HEK293 (cell line): ENCODE data around the gene PRODH2.

Experiments used
- CTCF ChIA-PET: fragments of 350-600 bp; formaldehyde crosslinking; extraction: SDS; loops from one replicate; lab custom pipeline; 2021; ENCODE audit warnings: antibody characterized with exemption; lab: Yijun Ruan, JAX
- POLR2A ChIA-PET: fragments of 300-600 bp; formaldehyde crosslinking; extraction: SDS; loops from one replicate; lab custom pipeline; 2020; ENCODE audit warnings: antibody characterized with exemption, inconsistent platforms; lab: Yijun Ruan, JAX
- H3K27ac ChIP-seq: fragments of 200-500 bp; sonication (Bioruptor generic); 2 replicates; pipeline ENCODE4 v1.5.1; 2014; ENCODE audit warnings: low read depth, low read length, control low read depth, inconsistent platforms; ENCODE audit errors: extremely low read depth
- H3K36me3 ChIP-seq, 2 experiments: fragments of 200-500 bp in 1 of 2; sonication (Bioruptor generic) in 1 of 2; 1 replicate in 1 of 2; 2 replicates in 1 of 2; pipeline ENCODE4 v1.5.1; 2014 to 2017; ENCODE audit warnings: inconsistent platforms in 2 of 2, low read length in 2 of 2; ENCODE audit not compliant: control insufficient read depth in 2 of 2, insufficient read depth in 1 of 2
- H3K4me1 ChIP-seq: fragments of 200-500 bp; sonication (Bioruptor generic); 2 replicates; pipeline ENCODE4 v1.5.1; 2014; ENCODE audit warnings: mild to moderate bottlenecking, low read length, inconsistent platforms; ENCODE audit not compliant: control insufficient read depth, insufficient read depth
- H3K4me3 ChIP-seq: 2 replicates; pipeline ENCODE4 v1.5.1; 2011; ENCODE audit warnings: low read depth, mild to moderate bottlenecking, control low read depth, low read length, moderate library complexity
- H3K9me3 ChIP-seq: fragments of 200-500 bp; sonication (Bioruptor generic); 2 replicates; pipeline ENCODE4 v1.5.1; 2014; ENCODE audit warnings: low read depth, low read length, inconsistent platforms; ENCODE audit not compliant: control insufficient read depth, insufficient read depth
- GLIS1 ChIP-seq: fragments of 450-650 bp; formaldehyde crosslinking; IDR thresholded peaks from 2 replicates; pipeline ENCODE4 v1.5.1; 2016; ENCODE audit warnings: missing biosample characterization, missing genetic modification characterization
- GLIS2 ChIP-seq: fragments of 450-650 bp; formaldehyde crosslinking; IDR thresholded peaks from 2 replicates; pipeline ENCODE4 v1.5.1; 2016; ENCODE audit warnings: missing biosample characterization, missing genetic modification characterization
- IKZF3 ChIP-seq: fragments of 450-650 bp; IDR thresholded peaks from 2 replicates; pipeline ENCODE4 v1.5.0; 2018; ENCODE audit warnings: missing biosample characterization, mild to moderate bottlenecking, missing genetic modification characterization, moderate library complexity
- KLF7 ChIP-seq: fragments of 450-650 bp; formaldehyde crosslinking; IDR thresholded peaks from 2 replicates; pipeline ENCODE4 v1.5.1; 2016; ENCODE audit warnings: missing biosample characterization, missing genetic modification characterization, borderline replicate concordance
- KLF8 ChIP-seq: fragments of 450-650 bp; formaldehyde crosslinking; IDR thresholded peaks from 2 replicates; pipeline ENCODE4 v1.5.1; 2016; ENCODE audit warnings: missing biosample characterization, missing genetic modification characterization
- SETDB1 ChIP-seq: IDR thresholded peaks from one replicate; pipeline ENCODE4 v1.6.1; 2017; ENCODE audit warnings: mild to moderate bottlenecking, low read length, moderate library complexity, mixed read lengths; ENCODE audit not compliant: insufficient read length
- ZBTB7A ChIP-seq: fragments of 450-650 bp; formaldehyde crosslinking; IDR thresholded peaks from 2 replicates; pipeline ENCODE4 v1.5.1; 2016; ENCODE audit warnings: low read depth, missing biosample characterization, missing genetic modification characterization
- ZFHX2 ChIP-seq: fragments of 450-650 bp; formaldehyde crosslinking; conservative IDR thresholded peaks from 2 replicates; pipeline ENCODE4 v1.5.1; 2016; ENCODE audit warnings: missing biosample characterization, missing genetic modification characterization
- ZNF133 ChIP-seq: fragments of 450-650 bp; formaldehyde crosslinking; IDR thresholded peaks from 2 replicates; pipeline ENCODE4 v1.5.1; 2016; ENCODE audit warnings: missing biosample characterization, missing genetic modification characterization
- ZNF274 ChIP-seq, 2 experiments: fragments of 200-500 bp in 1 of 2; fragments of 450-650 bp in 1 of 2; sonication (Bioruptor generic) in 1 of 2; formaldehyde crosslinking in 1 of 2; IDR thresholded peaks; 2 replicates each; pipeline versions ENCODE4 v1.5.1 to v1.6.1; 2014 to 2016; ENCODE audit warnings: borderline replicate concordance in 1 of 2, inconsistent platforms in 1 of 2, low read length in 1 of 2, missing biosample characterization in 1 of 2, missing genetic modification characterization in 1 of 2
- ZNF473 ChIP-seq: fragments of 450-650 bp; formaldehyde crosslinking; IDR thresholded peaks from 2 replicates; pipeline ENCODE4 v1.5.1; 2017; ENCODE audit warnings: missing biosample characterization, missing genetic modification characterization
- ZNF555 ChIP-seq: fragments of 450-650 bp; formaldehyde crosslinking; conservative IDR thresholded peaks from 2 replicates; pipeline ENCODE4 v1.5.1; 2017; ENCODE audit warnings: missing biosample characterization, mild to moderate bottlenecking, missing genetic modification characterization, inconsistent platforms
- ZNF558 ChIP-seq: fragments of 450-650 bp; formaldehyde crosslinking; IDR thresholded peaks from 2 replicates; pipeline ENCODE4 v1.5.1; 2016; ENCODE audit warnings: missing biosample characterization, missing genetic modification characterization
- ZNF76 ChIP-seq: fragments of 450-650 bp; formaldehyde crosslinking; IDR thresholded peaks from 2 replicates; pipeline ENCODE4; 2016; ENCODE audit warnings: low read depth, missing biosample characterization, missing genetic modification characterization, borderline replicate concordance
- ZNF792 ChIP-seq: fragments of 450-650 bp; formaldehyde crosslinking; IDR thresholded peaks from 2 replicates; pipeline ENCODE4 v1.5.1; 2016; ENCODE audit warnings: missing biosample characterization, missing genetic modification characterization
- ZXDB ChIP-seq: fragments of 450-650 bp; formaldehyde crosslinking; IDR thresholded peaks from 2 replicates; pipeline ENCODE4 v1.5.1; 2016; ENCODE audit warnings: missing biosample characterization, missing genetic modification characterization
- TF ChIP-seq, protein P1 (sequence below): fragments of 450-650 bp; formaldehyde crosslinking; IDR thresholded peaks from 2 replicates; pipeline ENCODE4 v1.5.1; 2016; ENCODE audit warnings: missing biosample characterization, missing genetic modification characterization
- TF ChIP-seq, protein P2 (sequence below): fragments of 450-650 bp; formaldehyde crosslinking; IDR thresholded peaks from 2 replicates; pipeline ENCODE4 v1.5.1; 2016; ENCODE audit warnings: missing biosample characterization, missing genetic modification characterization
- TF ChIP-seq, protein P3 (sequence below): fragments of 450-650 bp; formaldehyde crosslinking; IDR thresholded peaks from 2 replicates; pipeline ENCODE4 v1.5.1; 2016; ENCODE audit warnings: missing biosample characterization, missing genetic modification characterization
- TF ChIP-seq, protein P4 (sequence below): fragments of 450-650 bp; formaldehyde crosslinking; IDR thresholded peaks from 2 replicates; pipeline ENCODE4 v1.5.1; 2016; ENCODE audit warnings: missing biosample characterization, missing genetic modification characterization

Gene PRODH2

DNA sequence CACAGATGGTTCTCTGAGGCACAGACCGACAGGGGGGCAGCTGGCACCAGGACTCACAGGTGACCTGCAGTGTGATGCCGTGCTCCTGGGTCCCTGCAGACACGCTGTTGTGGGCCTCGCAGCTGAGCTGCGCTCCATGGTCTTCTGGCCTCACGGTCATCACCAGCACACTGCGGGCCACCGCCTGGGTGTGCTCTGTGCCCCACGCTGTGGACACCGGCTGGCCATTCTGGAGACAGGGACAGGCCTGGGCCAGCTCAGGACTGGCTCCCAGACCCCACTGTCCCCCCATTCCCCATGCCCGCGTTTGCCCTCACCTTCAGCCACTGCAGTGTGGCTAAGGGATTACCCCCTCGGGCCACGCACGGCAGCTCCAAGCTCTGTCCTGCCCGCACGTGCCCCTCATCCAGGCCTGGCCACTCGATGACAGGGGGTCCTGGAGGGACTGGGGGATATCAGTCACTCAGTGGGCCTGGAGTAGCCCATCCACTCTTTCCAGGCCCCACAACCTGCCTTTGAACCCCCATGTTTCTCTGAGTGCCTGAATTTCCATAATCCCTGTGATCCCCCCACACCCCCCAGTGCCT is 36.4 kb upstream of the PRODH2 start:
- no peak overlapping the region for H3K4me3 ChIP-seq
- CTCF ChIA-PET = interaction anchor here (1.0 to 2.3 kb wide), 3 partner anchors 30 to 33 kb away, joined by 3 to 10 read pairs (median 6); no protein-coding TSS in a partner anchor
- POLR2A ChIA-PET = no interaction called here
- TF ChIP-seq ZNF792 (tag by site-specific recombination) (no peak), GLIS2 (tag by site-specific recombination) (peak; percentile 45; the same call in 1 of the 2 replicates)
- TF ChIP-seq, all 188 proteins: peak for 1
- no peaks in the 10 kb centered on the region for H3K9me3 ChIP-seq
- H3K4me1 ChIP-seq = peaks cover 18% of the 10 kb centered on the region
- H3K36me3 ChIP-seq = no peaks in the 10 kb centered on the region
- no peak overlapping the region for H3K27ac ChIP-seq

DNA sequence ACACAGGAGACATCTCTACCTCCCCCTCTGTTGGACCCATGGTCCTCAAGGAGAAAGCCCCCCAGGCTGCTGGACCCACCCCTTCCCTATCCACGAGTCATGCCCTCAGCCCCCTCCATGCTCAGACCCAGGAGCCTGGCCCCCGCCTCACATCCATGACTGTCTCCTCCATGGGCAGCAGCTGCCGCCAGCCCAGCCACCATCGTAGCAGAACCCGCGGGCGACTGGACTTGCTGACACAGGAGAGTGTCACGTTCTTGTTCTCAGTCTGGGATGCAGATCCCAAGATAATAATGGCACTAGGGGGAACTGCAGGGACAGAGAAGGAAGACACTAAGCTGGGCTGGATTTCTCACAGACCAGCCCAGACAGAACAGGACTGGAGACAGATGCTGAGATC is 35.8 kb upstream of the PRODH2 start:
- Histone ChIP-seq H3K36me3 (no peaks in the 10 kb centered on the region), H3K27ac (no peak overlapping the region), H3K9me3 (no peaks in the 10 kb centered on the region), H3K4me3 (no peak overlapping the region), H3K4me1 (peaks cover 19% of the 10 kb centered on the region)
- TF ChIP-seq, protein P1, sequence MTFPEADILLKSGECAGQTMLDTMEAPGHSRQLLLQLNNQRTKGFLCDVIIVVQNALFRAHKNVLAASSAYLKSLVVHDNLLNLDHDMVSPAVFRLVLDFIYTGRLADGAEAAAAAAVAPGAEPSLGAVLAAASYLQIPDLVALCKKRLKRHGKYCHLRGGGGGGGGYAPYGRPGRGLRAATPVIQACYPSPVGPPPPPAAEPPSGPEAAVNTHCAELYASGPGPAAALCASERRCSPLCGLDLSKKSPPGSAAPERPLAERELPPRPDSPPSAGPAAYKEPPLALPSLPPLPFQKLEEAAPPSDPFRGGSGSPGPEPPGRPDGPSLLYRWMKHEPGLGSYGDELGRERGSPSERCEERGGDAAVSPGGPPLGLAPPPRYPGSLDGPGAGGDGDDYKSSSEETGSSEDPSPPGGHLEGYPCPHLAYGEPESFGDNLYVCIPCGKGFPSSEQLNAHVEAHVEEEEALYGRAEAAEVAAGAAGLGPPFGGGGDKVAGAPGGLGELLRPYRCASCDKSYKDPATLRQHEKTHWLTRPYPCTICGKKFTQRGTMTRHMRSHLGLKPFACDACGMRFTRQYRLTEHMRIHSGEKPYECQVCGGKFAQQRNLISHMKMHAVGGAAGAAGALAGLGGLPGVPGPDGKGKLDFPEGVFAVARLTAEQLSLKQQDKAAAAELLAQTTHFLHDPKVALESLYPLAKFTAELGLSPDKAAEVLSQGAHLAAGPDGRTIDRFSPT = no peak
- no peak for TF ChIP-seq ZNF555 (tag by site-specific recombination)
- no peak for TF ChIP-seq ZNF133 (tag by site-specific recombination)
- TF ChIP-seq, protein P2, sequence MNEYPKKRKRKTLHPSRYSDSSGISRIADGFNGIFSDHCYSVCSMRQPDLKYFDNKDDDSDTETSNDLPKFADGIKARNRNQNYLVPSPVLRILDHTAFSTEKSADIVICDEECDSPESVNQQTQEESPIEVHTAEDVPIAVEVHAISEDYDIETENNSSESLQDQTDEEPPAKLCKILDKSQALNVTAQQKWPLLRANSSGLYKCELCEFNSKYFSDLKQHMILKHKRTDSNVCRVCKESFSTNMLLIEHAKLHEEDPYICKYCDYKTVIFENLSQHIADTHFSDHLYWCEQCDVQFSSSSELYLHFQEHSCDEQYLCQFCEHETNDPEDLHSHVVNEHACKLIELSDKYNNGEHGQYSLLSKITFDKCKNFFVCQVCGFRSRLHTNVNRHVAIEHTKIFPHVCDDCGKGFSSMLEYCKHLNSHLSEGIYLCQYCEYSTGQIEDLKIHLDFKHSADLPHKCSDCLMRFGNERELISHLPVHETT (tag by site-specific recombination) = no peak
- TF ChIP-seq ZNF274 (IDR thresholded peaks at IDR 0.05; ENCODE audit: low read length) = no peak
- TF ChIP-seq ZNF274 (tag by site-specific recombination; IDR thresholded peaks at IDR 0.05; ENCODE audit: borderline replicate concordance) = no peak
- no peak for TF ChIP-seq ZNF76
- TF ChIP-seq SETDB1 = no peak
- CTCF ChIA-PET = interaction anchor here (0.6 to 1.6 kb wide), 3 partner anchors 29 to 47 kb away, joined by 3 to 10 read pairs (median 3); no protein-coding TSS in a partner anchor
- POLR2A ChIA-PET = no interaction called here

DNA sequence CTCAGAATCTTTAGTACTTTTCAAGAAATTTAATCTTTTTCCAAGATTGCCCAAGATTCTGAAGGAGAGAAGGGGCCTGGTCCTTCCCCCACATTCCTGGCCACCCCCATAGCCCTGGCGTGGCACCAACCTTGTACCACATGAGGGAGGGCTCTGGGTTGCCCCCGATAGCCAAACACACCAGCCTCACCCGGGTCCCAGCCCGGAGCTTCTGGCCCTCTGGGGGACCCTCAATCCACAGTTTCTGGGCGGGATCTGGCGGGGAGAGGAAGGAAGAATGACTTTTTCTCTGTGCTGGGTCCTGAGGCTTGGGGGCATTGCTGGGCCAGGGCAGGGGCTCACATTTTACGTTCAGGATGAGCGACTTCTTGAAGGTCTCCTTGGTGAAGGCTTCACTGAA is 35.3 kb upstream of the PRODH2 start:
- H3K27ac ChIP-seq = no peak overlapping the region
- TF ChIP-seq IKZF3 (tag by site-specific recombination) = peak; percentile 3; the same call in 1 of the 2 replicates
- TF ChIP-seq ZNF558 = no peak
- TF ChIP-seq, all 188 proteins: peak for 1
- POLR2A ChIA-PET = no interaction called here
- CTCF ChIA-PET = no interaction called here
- Histone ChIP-seq H3K4me1 (peaks cover 19% of the 10 kb centered on the region), H3K4me3 (no peak overlapping the region), H3K9me3 (no peaks in the 10 kb centered on the region), H3K36me3 (no peaks in the 10 kb centered on the region)

DNA sequence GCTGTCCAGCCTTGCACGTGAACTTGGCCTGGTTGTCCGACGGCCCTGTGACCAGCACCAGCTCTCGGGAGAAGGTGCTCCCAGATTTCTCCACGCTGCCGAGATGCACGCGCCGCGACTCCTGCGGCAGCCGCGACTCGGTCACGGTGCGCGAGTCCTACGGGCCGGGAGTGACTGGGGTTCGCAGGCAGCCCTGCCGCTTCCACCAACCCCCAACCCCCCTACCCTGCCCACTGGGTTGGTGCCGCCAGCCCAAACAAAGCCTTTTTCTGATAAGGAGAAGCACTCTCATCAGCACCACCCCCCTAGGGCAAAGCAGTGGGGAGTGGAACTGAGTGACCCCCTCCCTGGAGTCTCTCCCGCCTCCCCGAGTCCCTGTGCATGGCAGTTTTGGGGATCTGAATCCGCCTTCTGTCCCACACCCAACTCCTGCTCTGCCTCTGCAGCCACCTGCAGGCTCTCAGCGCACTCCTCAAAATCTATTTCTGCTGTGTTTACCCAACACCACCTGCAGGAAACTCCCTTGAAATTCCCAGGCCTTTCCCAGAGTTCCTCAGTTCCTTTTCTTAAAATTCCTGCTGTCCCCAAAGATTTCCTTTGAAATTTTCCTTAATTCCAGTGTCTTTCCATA is 33.5 kb upstream of the PRODH2 start:
- peak overlapping the region; percentile 31 for H3K4me3 ChIP-seq
- POLR2A ChIA-PET = no interaction called here
- TF ChIP-seq, protein P3, sequence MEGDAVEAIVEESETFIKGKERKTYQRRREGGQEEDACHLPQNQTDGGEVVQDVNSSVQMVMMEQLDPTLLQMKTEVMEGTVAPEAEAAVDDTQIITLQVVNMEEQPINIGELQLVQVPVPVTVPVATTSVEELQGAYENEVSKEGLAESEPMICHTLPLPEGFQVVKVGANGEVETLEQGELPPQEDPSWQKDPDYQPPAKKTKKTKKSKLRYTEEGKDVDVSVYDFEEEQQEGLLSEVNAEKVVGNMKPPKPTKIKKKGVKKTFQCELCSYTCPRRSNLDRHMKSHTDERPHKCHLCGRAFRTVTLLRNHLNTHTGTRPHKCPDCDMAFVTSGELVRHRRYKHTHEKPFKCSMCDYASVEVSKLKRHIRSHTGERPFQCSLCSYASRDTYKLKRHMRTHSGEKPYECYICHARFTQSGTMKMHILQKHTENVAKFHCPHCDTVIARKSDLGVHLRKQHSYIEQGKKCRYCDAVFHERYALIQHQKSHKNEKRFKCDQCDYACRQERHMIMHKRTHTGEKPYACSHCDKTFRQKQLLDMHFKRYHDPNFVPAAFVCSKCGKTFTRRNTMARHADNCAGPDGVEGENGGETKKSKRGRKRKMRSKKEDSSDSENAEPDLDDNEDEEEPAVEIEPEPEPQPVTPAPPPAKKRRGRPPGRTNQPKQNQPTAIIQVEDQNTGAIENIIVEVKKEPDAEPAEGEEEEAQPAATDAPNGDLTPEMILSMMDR (tag by site-specific recombination) = peak; percentile 68
- TF ChIP-seq ZFHX2 (tag by site-specific recombination) (peak; percentile 30; the same call in 1 of the 2 replicates), GLIS1 (tag by site-specific recombination) (peak; percentile 41; the same call in 1 of the 2 replicates), KLF7 (tag by site-specific recombination) (no peak), IKZF3 (tag by site-specific recombination) (peak; percentile 95), KLF8 (tag by site-specific recombination) (0 out of 2 replicates have a peak, but pooled peaks have one; percentile 22), ZNF473 (tag by site-specific recombination) (no peak), ZBTB7A (tag by site-specific recombination) (no peak), ZXDB (tag by site-specific recombination) (no peak)
- TF ChIP-seq, protein P4, sequence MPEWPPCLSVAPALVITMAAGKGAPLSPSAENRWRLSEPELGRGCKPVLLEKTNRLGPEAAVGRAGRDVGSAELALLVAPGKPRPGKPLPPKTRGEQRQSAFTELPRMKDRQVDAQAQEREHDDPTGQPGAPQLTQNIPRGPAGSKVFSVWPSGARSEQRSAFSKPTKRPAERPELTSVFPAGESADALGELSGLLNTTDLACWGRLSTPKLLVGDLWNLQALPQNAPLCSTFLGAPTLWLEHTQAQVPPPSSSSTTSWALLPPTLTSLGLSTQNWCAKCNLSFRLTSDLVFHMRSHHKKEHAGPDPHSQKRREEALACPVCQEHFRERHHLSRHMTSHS (tag by site-specific recombination) = no peak

More for the DNA sequence above, 33.5 kb upstream of the PRODH2 start:
- Histone ChIP-seq H3K4me1 (peaks cover 19% of the 10 kb centered on the region), H3K9me3 (no peaks in the 10 kb centered on the region; the same call in 1 of the 2 replicates), H3K36me3 (no peaks in the 10 kb centered on the region), H3K27ac (no peak overlapping the region)
- CTCF ChIA-PET = interaction anchor here (0.5 to 1.3 kb wide), 4 partner anchors 9 to 29 kb away, joined by 4 to 9 read pairs (median 4); partner anchors contain the start of gene KIRREL2
